Measurements from ENCODE around the gene TIMM17A.
A peak's percentile ranks its signal among the peaks of the same experiment; 100 is the strongest.
"Not testable (repeated sequence)": the region's sequence is repeated elsewhere in the genome, so short reads cannot be mapped to it uniquely, and the experiment has no call there.

The TIMM17A gene

DNA sequence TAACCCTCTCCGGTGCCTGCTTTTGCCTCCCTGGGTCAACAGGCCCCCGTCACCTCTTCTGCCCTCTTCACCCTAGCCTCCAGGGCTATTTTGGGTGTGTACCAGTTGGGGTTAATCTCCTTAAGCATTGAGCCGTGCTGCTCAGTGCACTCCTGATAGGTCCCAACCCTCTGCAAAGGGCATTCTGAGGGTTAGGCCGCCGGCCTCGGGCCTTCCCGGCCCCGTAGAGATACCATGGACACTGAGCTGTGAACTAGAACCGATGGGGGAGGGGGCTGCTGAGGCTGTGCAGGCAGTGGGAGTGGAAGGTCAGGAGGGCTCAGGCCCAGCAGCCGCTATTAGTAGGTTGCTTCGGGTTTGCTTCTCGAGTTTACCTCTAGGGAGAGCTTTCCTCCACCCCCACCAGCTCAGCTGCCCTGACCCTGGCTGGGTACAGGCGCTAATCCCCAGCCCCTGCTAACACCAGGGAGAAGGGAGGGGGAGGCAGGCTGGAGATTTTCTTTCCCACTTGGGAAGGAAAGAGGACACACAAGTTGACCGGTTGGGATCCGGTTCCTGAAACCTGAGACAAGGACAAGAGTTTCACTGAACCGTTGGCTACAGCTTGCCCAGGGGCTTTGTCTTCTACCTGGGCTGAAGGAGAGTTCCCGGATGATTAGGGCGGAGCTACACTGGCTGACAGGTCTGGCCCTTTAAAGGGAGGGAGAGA, 13.7 kb upstream of the TIMM17A start:
- no peak for DNase-seq

DNA sequence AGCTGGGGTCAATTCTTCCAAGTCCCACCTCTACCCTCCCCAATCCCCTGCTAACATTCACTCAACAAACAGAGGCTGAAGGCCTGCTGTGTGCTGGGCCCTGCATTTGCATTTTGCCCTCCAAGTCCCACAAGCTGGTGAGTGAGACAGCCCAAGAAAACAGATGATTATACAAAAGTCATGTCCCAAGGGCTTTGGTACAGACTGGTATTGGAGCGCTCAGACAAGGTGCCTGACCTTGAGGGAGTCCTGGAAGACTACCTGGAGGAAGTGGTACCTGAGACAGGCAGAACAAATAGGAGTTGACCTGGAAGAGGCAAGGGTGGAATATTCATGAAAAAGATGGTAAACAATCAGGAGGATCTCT, 13.2 kb upstream of the TIMM17A start:
- DNase-seq, result no peak

DNA sequence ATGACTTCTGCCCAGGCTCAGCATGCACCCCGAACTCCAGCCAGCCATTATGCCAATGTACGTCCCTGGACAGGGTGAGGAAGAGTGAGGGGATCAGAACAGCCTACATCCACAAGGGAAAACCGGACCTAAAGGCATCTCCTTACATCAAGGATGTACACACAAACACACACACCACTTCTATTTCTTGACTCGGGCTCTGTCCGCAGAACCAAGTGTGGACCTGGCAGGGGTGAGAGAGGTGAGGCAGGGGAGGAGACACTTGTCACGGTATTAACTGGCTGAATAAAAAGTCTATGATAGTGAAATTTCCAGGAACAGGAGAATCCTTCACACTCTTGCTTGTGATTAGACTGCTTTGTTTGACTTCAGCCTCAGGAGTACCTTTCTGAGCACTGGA, 11.3 kb upstream of the TIMM17A start:
- DNase-seq, result no peak

DNA sequence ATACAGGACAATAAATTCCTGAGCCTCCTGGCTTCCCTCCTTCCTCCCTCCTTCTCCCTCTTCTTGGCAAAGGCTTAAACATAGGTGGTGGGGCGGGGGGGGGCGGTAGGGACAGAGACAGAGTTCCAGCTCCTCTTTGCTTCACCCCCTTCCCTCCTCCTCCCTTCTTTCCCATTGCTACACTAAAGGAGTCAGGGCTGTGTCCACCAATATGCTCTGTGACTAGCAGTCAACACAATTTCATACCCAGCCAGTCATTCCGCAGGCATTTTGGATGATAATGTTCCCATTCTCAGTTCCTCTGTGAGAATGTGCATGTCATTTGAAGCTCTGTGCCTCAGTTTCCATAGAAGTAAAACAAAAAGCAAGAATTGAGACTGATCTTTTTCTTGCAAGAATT, 10.7 kb upstream of the TIMM17A start:
- no peak for DNase-seq

DNA sequence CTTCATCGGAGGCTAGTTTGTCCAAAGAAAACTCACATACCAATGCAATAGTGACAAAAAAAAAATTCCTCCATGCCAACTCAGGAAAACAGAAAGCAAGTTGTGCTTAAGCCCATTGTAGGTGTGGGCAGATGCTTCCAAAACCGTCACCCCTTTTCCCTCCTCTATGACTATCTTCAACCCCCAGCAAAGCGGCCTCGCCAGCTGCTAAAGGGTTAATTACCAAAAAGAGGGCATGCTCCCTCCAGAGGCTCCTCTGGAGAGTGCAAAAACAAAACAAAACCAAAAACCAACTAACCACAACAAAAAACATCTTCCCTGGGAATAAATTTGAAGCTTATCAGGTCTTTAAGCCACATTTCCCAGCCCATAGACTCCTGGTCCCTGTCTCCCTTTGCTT, 10.1 kb upstream of the TIMM17A start:
- DNase-seq, result no peak

DNA sequence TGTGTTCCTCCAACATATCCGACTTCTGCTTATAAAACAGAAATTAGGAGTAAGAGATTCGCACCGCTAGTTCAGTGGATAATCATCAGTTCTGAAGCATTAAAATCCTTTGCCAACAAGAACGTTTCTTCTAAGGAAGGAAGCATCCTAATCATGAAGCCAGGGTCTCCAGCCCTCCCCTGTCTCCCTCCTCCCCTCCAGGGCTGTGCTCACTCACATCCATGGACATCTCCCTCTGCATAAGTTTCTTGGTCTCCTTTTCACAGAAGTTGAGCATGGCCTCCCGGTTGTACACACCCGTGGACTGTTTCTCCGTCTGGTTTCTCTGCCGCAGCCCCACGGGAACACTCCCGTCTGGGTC, 9.5 kb upstream of the TIMM17A start:
- no peak for DNase-seq

DNA sequence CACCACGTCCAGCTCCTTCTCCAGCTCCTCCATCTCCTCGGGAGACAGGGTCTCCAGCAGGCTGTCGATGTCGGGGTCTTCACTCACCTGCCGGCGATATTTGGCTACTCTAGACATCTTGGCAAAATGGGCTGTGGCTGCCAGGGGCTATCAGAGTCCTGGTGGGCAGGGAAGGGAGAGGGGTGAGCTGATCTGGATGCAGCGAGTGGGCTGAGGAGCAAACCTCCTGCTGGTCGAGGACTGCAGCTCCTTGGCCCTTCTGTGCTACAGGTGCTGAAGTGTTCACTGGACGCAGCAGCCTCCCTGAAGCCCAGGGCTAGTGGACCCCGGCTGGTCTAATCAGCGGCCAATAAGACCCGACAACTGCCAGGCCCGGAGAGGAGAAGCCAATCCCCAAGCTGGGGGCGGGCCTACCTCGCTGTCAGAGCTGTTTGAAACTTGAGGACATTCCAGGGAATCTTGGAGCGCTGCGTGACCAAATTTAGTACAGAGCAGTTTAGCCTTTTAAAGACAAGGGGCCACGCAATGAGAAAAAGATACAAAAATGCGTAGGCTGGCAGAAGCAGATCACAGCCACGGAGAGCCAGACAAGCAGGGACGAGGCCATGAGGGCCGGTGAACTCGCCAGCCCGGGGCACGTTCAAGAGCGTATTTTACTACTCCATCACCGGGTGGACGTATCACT, 8.9 kb upstream of the TIMM17A start, which contains the start of gene LMOD1:
TSS of gene LMOD1 (minus strand) at position 325 of the 685 bp plus-strand sequence. CDS start at position 117, 208 bp downstream.
- DNase-seq, result no peak

DNA sequence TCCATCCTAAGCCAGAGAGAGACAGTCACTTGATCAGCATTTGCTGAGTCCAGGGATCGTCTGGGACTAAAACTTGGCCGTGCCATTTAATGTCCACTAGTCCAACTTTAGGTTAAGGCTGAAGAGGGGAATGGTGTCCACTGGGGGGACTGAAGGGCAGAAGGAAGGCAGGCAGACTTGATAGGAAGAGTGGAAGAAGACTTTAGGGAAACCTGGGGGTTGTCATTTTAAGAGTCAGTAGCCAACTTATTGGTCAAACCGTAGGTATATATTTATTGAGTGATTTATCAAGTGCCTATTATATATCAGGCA, 7.7 kb upstream of the TIMM17A start:
- no peak for DNase-seq

DNA sequence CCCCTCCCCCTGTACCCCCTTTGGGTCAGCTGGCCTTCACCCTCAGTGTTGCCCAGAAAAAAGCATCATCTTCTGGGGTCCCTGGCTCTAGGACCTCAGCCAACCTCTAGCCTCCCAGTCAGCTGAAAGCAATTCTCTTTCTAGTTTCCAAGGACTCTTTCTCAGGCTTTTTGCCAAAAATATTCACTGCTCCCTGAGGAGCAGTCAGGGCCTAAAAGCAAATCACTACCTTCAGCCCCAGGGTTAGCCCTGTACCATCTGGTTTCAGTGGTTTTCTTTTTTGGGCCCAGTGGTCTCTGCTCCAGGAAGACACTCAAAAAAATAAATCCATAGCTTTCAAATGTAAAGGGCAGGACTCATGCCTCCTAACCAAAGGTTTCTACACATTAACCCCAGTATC, 5.8 kb upstream of the TIMM17A start:
- no peak for DNase-seq

DNA sequence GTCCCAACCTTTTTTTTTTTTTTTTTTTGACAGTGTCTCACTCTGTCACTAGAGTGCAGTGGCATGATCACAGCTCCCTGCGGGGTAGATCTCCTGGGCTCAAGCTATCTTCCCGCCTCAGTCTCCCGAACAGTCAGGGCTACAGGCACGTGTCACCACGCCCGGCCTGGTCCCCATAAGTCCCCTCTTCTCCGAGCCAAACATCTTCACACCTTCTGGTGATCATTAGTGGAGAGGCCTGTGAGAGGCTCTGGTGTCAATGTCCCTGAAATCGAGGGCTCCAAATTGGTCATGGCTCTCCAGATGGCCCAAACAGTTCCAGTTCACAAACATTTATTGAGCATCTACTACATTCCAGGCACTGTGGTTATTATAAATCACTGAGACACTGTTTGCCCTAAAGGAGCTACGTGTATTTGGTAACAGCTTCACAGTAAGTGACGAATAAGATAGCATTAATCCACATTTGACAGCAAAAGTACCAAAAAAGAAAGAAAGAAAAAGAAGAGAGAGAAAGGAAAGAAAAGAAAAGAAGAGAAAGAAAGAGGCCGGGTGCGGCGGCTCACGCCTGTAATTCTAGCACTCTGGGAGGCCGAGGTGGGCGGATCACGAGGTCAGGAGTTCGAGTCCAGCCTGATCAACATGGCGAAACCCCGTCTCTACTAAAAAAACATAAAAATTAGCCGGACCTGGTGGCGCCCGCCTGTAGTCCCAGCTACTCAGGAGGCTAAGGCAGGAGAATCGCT, 867 bp upstream of the TIMM17A start:
- DNase-seq, result no peak

DNA sequence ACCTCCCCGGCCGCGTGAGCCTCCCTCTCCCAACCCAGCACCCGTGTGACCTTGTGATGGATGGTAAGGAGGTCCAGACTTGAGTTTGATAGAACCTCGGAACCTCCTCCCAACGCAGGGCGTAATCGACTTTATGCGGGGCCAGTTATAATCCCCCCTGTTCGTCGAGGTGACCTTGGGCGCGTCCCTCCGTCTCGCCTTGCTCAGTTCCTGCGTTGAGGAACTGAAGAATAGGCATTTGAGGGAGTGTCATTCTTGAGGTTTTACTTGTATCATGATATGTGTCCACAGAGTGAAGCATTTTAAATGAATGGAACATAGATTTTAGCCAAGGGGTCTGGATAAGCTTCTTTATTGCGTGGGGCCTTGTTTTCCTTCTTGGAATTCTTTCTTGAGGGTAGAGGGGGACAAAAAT, 433 bp downstream of the TIMM17A start:
- DNase-seq, result no peak

DNA sequence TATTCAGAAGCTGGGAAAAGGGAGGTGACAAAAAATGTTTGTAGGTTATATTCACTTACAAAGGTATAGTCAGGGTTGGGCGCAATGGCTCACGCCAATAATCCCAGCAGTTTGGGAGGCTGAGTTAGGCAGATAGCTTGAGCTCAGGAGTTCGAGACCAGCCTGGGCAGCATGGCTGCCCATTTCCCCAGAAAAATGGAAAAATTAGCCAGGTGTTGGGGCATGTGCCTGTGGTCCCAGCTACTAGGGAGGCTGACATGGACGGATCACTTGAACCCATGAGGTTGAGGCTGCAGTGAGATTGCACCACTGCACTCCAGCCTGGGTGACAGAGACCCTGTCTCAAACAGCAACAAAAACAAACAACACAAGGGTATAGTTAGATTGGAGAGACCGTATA, 3.0 kb downstream of the TIMM17A start:
- no peak for DNase-seq

DNA sequence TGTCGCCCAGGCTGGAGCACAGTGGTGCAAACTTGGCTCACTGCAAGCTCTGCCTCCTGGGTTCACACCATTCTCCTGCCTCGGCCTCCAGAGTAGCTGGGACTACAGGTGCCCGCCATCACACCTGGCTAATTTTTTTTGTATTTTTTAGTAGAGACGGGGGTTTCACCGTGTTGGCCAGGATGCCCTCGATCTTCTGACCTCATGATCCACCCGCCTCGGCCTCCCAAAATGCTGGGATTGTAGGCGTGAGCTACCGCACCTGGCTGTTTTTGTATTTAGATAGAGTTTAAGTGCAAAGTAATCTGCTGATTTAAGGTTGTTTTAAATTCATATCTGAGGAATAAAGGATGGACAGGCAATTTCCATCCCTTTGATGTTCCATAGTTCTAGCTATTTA, 7.1 kb downstream of the TIMM17A start:
- DNase-seq, result not testable (repeated sequence)

DNA sequence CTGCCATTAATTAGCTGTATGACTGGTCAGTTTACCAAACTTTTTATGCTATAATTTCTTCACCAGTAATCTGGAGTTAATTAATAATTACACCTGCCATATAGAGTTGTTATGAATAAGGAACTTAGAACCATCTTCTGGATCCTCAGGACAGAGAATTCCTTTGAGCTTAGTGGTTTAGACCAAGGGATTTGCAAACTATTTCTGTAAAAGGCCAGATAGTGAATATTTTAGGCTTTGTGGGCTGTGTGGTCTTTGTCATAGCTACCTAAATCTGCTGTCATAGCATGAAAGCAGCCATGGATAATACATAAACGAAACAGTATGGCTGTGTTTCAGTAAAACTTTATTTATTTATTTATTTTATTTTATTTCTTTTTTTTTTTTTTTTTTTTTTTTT, 9.0 kb downstream of the TIMM17A start:
- no peak for DNase-seq

DNA sequence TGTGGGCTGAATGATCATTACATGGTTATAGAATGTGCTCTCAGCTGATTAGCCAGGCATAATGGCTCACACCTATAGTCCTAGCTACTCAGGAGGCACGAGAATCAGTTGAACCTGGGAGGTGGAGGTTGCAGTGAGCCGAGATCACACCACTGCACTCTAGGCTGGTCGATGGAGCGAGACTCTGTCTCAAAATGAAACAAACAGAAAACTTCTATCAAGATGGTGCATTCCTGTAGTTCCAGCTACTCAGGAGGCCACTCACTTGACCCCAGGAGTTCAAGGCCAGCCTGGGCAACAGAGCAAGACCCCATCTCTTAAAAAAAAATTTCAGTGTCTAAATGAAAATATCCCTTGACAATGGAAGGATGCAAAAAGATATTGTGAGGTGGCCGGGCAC, 10.9 kb downstream of the TIMM17A start:
- DNase-seq, result no peak

DNA sequence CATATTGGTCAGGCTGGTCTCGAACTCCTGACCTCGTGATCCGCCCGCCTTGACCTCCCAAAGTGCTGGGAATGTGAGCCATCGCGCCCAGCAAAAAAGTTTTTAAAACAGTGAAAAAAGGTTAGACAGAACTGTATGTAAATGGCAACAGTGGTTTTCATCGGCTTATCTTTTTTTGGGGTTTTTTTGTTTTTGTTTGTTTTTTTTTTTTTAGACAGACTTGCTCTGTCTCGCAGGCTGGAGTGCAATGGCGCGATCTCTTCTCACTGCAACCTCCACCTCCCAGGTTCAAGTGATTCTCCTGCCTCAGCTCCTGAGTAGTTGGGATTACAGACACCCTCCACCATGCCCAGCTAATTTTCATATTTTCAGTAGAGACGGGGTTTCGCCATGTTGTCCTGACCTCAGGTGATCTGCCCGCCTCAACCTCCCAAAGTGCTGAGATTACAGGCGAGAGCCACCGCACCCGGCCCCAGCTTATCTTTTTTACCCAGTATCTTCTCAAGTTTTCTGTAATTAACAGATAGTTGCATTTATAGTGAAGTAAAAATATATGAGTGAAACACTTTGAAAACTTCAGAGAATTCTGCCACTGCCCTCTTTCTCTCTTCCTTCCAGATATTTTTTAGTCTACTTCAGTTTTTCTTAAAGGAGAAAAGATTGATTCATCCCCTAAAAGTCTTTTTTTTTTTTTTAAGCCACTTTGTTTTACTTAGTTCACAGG, 13.1 kb downstream of the TIMM17A start:
- no peak for DNase-seq

DNA sequence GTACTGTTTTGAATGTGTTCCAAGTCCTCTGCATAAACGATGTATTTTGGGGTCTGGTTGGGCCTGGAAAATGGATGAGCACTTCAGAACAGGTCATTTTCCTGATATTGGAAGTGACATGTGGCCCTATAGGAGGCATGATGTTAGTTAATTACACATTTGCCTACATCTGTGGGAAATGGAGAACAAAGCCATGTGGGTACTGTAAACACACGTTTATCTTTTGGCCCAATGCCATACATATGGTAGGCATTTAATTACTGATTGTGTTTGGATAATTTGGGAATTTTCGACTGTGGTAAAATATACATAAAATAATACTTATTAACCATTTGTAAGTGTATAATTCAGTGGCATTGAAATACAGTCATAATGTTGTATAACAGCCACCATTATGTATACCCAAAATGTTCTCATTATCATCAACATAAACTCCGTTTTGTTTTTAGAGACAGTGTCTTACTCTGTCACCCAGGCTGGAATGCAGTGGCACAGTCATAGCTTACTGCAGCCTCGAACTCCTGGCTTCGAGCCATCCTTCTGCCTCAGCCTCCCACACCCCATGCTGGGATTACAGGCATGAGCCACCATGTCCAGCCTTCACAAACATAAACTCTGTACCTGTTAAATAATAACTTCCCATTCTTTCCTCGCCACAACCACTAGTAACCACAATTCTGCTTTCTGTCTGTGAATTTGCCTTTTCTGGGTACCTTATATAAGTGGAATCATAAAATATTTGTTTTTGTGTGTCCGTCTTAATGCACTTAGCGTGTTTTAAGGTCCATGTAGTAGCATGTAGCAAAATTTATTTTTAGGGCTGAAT, 15.2 kb downstream of the TIMM17A start:
- DNase-seq, result no peak

DNA sequence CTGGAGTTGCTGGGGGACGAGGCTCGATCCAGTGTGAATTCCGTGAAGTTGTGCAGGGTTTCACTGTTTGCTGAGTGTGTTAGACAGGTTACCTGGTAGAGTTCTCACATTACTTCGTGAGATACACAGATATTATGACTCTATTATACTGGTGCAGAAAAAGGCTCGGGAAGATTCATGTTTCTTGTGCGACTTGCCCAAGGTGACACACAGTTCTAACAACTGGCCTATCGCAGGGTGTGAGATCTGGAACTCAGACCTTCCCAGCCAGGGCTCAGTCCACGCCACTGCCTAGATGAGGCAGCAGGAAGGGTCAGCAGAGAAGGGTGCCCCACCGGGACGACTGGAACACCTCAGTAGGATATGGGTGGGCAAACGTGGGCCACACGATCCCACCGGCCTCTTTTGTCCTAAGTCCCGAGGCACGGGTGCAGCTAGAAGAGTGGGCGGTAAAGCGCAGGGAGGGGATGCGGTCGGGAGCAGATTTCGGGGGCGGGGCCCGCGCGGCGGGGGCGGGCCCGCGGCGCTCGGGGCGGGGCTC, 26.8 kb downstream of the TIMM17A start:
- peak; percentile 60 for DNase-seq

DNA sequence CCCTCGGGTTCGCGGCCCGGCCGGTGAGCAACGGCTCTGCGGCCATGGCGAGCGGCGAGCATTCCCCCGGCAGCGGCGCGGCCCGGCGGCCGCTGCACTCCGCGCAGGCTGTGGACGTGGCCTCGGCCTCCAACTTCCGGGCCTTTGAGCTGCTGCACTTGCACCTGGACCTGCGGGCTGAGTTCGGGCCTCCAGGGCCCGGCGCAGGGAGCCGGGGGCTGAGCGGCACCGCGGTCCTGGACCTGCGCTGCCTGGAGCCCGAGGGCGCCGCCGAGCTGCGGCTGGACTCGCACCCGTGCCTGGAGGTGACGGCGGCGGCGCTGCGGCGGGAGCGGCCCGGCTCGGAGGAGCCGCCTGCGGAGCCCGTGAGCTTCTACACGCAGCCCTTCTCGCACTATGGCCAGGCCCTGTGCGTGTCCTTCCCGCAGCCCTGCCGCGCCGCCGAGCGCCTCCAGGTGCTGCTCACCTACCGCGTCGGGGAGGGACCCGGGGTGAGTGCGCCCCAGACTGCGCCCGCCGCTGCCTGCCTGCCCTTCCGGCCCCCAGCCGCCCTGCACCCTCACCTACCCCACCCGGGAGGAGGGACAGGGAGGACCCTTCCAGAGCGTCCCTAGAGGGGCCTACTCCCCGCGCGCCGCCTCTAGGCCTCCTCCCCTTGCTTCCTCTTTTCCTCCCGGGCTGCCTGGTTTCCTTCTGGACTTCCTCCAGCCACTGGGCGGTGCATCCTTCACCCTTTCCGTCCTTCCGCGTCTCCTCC, 27.5 kb downstream of the TIMM17A start, which contains the start of gene RNPEP:
TSS of gene RNPEP (plus strand) at position 26 of the 757 bp plus-strand sequence. CDS start at position 45, 19 bp downstream.
- DNase-seq, result peak; percentile 42

DNA sequence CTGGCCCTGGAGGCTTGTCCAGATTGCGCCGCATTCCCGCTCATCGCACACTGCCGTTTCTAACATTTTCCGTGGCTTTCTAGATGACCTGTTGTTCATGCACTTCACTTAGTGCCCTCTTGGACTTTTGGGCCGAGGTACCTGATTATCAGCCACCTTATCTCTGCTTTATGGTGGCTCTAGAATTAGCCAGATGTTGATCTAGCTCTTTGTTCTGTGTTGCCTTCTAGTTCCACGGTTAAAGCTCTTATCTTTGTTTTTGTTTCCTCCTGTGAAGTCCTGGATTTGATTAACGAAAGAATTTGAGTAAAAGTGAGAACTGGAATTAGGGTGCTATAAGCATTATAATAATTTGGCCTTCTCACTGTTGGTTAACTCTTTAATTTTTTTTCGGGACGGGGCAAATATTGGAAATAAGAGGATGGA, 28.1 kb downstream of the TIMM17A start:
- no peak for DNase-seq

DNA sequence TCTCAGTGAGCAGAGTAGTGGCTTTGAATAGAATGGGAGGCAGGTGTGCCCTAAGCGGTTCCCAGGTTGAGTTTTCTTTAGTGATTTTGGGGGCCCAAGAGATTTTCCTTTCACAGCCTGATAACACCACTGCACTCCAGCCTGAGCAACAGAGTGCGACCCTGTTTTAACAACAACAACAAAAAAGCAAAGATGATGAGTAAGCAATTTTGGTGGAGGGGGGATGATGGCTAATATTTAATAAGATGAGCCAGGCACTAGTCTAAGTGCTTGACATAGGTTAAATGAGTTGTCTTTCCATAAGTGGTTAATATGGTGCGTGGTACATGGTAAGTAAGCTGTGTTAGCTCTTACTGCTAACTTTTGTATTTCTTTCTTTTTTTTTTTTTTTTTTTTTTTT, 29.1 kb downstream of the TIMM17A start:
- no peak for DNase-seq

Measured in CD4-positive, alpha-beta T cell treated with Interleukin-4 for 4 hours (primary cell).